DOHH2 (cell line): ENCODE results near the gene TUBAL3.

Experiments
- CTCF ChIP-seq: fragments of 200-600 bp; sonication (generic); IDR thresholded peaks from one replicate; pipeline ENCODE4 v1.5.1; 2014; ENCODE audit warnings: antibody characterized with exemption, mild to moderate bottlenecking, low read depth, low read length; ENCODE audit not compliant: poor library complexity, severe bottlenecking
- EZH2phosphoT487 ChIP-seq: fragments of 200-600 bp; sonication (generic); IDR thresholded peaks from 2 replicates; pipeline ENCODE4 v1.6.1; 2017; ENCODE audit warnings: borderline replicate concordance, mild to moderate bottlenecking, antibody characterized with exemption, low read length, moderate library complexity, mixed read lengths

GRCh38 chr10:5365928-5366327, 38.7 kb downstream of the TUBAL3 start:
- TF ChIP-seq CTCF, result no peak
- no peak for TF ChIP-seq EZH2phosphoT487
